GM21786 (cell line): Measurements from ENCODE around the gene RORB.

ENCODE experiments used
- ATAC-seq: cut with Tn5 transposase; IDR thresholded peaks from one replicate; pipeline ENCODE4 v1.9.1; 2021; ENCODE audit not compliant: unreplicated experiment

The RORB gene

GRCh38 chr9:74697535-74697934 lies 200.4 kb downstream of the RORB start:
- ATAC-seq, result no peak

- no peak for ATAC-seq
Observed at GRCh38 chr9:74711341-74711740, 214.2 kb downstream of the RORB start.

- ATAC-seq, result no peak
Observed at GRCh38 chr9:74718709-74719108, 221.6 kb downstream of the RORB start.

- no peak for ATAC-seq
Observed at GRCh38 chr9:74719306-74719705, 222.2 kb downstream of the RORB start.

GRCh38 chr9:74721696-74722660 lies 224.8 kb downstream of the RORB start:
- ATAC-seq, result no peak

- no peak for ATAC-seq
Observed at GRCh38 chr9:74724317-74724716, 227.2 kb downstream of the RORB start.

GRCh38 chr9:74726581-74726980 lies 229.4 kb downstream of the RORB start:
- ATAC-seq, result no peak

- ATAC-seq, result no peak
Observed at GRCh38 chr9:74728176-74728575, 231.0 kb downstream of the RORB start.

- no peak for ATAC-seq
Observed at GRCh38 chr9:74729136-74729695, 232.1 kb downstream of the RORB start.

GRCh38 chr9:74735761-74736160 lies 238.6 kb downstream of the RORB start:
- ATAC-seq, result no peak

- ATAC-seq, result no peak
Observed at GRCh38 chr9:74736646-74737045, 239.5 kb downstream of the RORB start.

- ATAC-seq, result no peak
Observed at GRCh38 chr9:74742191-74742790, 245.2 kb downstream of the RORB start.
